H1 (cell line): ENCODE results near the gene TAF9B. TPM values are rescaled to one million over a fixed set of nuclear protein-coding genes. Genes with fewer than 3 reads are reported as not detected.

Source experiments
- CTCF ChIA-PET: fragments of 300-600 bp; sonication (Branson Sonifier 250); formaldehyde crosslinking; loops from one replicate; lab custom pipeline; 2021; ENCODE audit not compliant: partially characterized antibody; lab: Charles Lee
- POLR2A ChIA-PET: fragments of 300-600 bp; sonication (Branson Sonifier 250); formaldehyde crosslinking; loops from one replicate; lab custom pipeline; 2021; ENCODE audit warnings: inconsistent platforms; ENCODE audit not compliant: partially characterized antibody; lab: Charles Lee
- DNase-seq, 2 experiments: peaks; one replicate each; pipeline versions ENCODE4 v3.0.0 to v3.0.0-alpha.2; 2010 to 2022; ENCODE audit warnings: low spot score in 2 of 2, low read depth in 1 of 2, mixed read lengths in 1 of 2
- FAIRE-seq: peaks from 2 replicates; lab custom pipeline; 2011; peaks lifted over from hg19 to GRCh38; lab: Jason Lieb, UNC
- H2AFZ ChIP-seq: 2 replicates; pipeline ENCODE4 v1.8.1; 2012; ENCODE audit warnings: low read length, inconsistent platforms
- H2AK5ac ChIP-seq: 2 replicates; pipeline ENCODE4 v1.6.1; 2013; ENCODE audit warnings: low read depth, low read length
- H2BK120ac ChIP-seq: replicated peaks from 2 replicates; pipeline ENCODE3; 2013; ENCODE audit warnings: low read depth, low read length, inconsistent platforms
- H2BK12ac ChIP-seq: 2 replicates; pipeline ENCODE4 v1.6.1; 2013; ENCODE audit warnings: low read depth, low read length
- H2BK15ac ChIP-seq: 2 replicates; pipeline ENCODE4 v1.6.1; 2013; ENCODE audit warnings: low read length
- H2BK20ac ChIP-seq: 2 replicates; pipeline ENCODE4 v1.6.1; 2013; ENCODE audit warnings: low read length
- H2BK5ac ChIP-seq: 2 replicates; pipeline ENCODE4 v1.6.1; 2013; ENCODE audit warnings: low read depth, low read length
- H3K14ac ChIP-seq: 2 replicates; pipeline ENCODE4 v1.6.1; 2013; ENCODE audit warnings: inconsistent platforms; ENCODE audit not compliant: insufficient read length
- H3K18ac ChIP-seq: 2 replicates; pipeline ENCODE4 v1.6.1; 2013; ENCODE audit warnings: low read length; ENCODE audit errors: extremely low read depth
- H3K23ac ChIP-seq: 2 replicates; pipeline ENCODE4 v1.6.1; 2013; ENCODE audit warnings: inconsistent platforms; ENCODE audit not compliant: insufficient read length
- H3K23me2 ChIP-seq: 2 replicates; pipeline ENCODE4 v1.6.1; 2013; ENCODE audit warnings: low read depth, low read length
- H3K27ac ChIP-seq: 2 replicates; pipeline ENCODE4 v1.6.1; 2011; ENCODE audit warnings: low read depth, low read length, inconsistent platforms
- H3K27me3 ChIP-seq, 4 experiments: replicated peaks in 1 of 4; 1 replicate in 1 of 4; 2 replicates in 3 of 4; pipeline versions ENCODE4 v1.6.1 to v1.8.1; 2011 to 2013; ENCODE audit warnings: low read length in 3 of 4, mild to moderate bottlenecking in 3 of 4, inconsistent platforms in 2 of 4, mixed read lengths in 2 of 4, moderate library complexity in 1 of 4; ENCODE audit not compliant: control insufficient read depth in 3 of 4, insufficient read depth in 3 of 4; ENCODE audit errors: extremely low read depth in 1 of 4
- H3K36me3 ChIP-seq, 4 experiments: 2 replicates each; pipeline versions ENCODE4 v1.6.1 to v1.8.1; 2011 to 2013; ENCODE audit warnings: mild to moderate bottlenecking in 4 of 4, low read length in 3 of 4, moderate library complexity in 2 of 4, control low read depth in 1 of 4, inconsistent platforms in 1 of 4; ENCODE audit not compliant: insufficient read depth in 4 of 4, control insufficient read depth in 2 of 4
- H3K4ac ChIP-seq: replicated peaks from 2 replicates; pipeline ENCODE3; 2013; ENCODE audit warnings: low read length, low read depth, mixed read lengths, inconsistent platforms; ENCODE audit not compliant: insufficient read length
- H3K4me1 ChIP-seq, 4 experiments: replicated peaks in 1 of 4; 1 replicate in 1 of 4; 2 replicates in 3 of 4; pipeline versions ENCODE4 v1.6.1 to v1.8.1; 2011 to 2013; ENCODE audit warnings: low read length in 3 of 4, inconsistent platforms in 2 of 4, mixed read lengths in 1 of 4; ENCODE audit not compliant: insufficient read depth in 4 of 4, control insufficient read depth in 3 of 4
- H3K4me2 ChIP-seq, 2 experiments: 2 replicates each; pipeline versions ENCODE4 v1.6.1 to v1.8.1; 2011 to 2013; ENCODE audit warnings: low read depth in 2 of 2, low read length in 2 of 2, control low read depth in 1 of 2, inconsistent platforms in 1 of 2, mild to moderate bottlenecking in 1 of 2; ENCODE audit not compliant: insufficient read depth in 1 of 2
- H3K4me3 ChIP-seq, 4 experiments: fragments of 200-600, 300-600 bp in 1 of 4; sonication (generic), shearing (Covaris generic), sonication (Bioruptor Twin) in 1 of 4; 2 replicates each; pipeline versions ENCODE4 v1.5.1 to v1.8.1; 2011 to 2016; ENCODE audit warnings: low read length in 4 of 4, low read depth in 3 of 4, control low read depth in 2 of 4, inconsistent platforms in 2 of 4, mild to moderate bottlenecking in 2 of 4, mixed read lengths in 1 of 4, moderate library complexity in 1 of 4; ENCODE audit not compliant: insufficient read depth in 2 of 4; ENCODE audit errors: extremely low read depth in 1 of 4
- H3K56ac ChIP-seq: replicated peaks from 2 replicates; pipeline ENCODE3; 2013; ENCODE audit warnings: low read depth, mild to moderate bottlenecking, mixed read lengths, low read length, inconsistent platforms; ENCODE audit not compliant: insufficient read length
- H3K79me1 ChIP-seq: 2 replicates; pipeline ENCODE4 v1.6.1; 2013; ENCODE audit warnings: low read depth, low read length, control low read depth
- H3K79me2 ChIP-seq, 2 experiments: 2 replicates each; pipeline versions ENCODE4 v1.6.1 to v1.8.1; 2012 to 2013; ENCODE audit warnings: low read length in 2 of 2, mild to moderate bottlenecking in 2 of 2, inconsistent platforms in 1 of 2; ENCODE audit not compliant: insufficient read depth in 2 of 2, control insufficient read depth in 1 of 2
- H3K9ac ChIP-seq, 4 experiments: replicated peaks in 1 of 4; 1 replicate in 1 of 4; 2 replicates in 3 of 4; pipeline versions ENCODE4 v1.6.1 to v1.8.1; 2011 to 2013; ENCODE audit warnings: low read depth in 3 of 4, low read length in 3 of 4, control low read depth in 2 of 4, mild to moderate bottlenecking in 2 of 4, moderate library complexity in 2 of 4, inconsistent platforms in 1 of 4; ENCODE audit errors: extremely low read depth in 1 of 4
- H3K9me3 ChIP-seq, 2 experiments: 2 replicates each; pipeline versions ENCODE4 v1.6.1 to v1.8.1; 2012 to 2013; ENCODE audit warnings: mild to moderate bottlenecking in 2 of 2, moderate library complexity in 2 of 2, control low read depth in 1 of 2, inconsistent platforms in 1 of 2, low read depth in 1 of 2, low read length in 1 of 2, mixed read lengths in 1 of 2; ENCODE audit not compliant: insufficient read depth in 2 of 2
- H4K20me1 ChIP-seq, 2 experiments: replicated peaks in 1 of 2; 2 replicates each; pipeline versions ENCODE3 to v1.8.1; 2011 to 2013; ENCODE audit warnings: inconsistent platforms in 2 of 2, low read length in 2 of 2, mild to moderate bottlenecking in 1 of 2; ENCODE audit not compliant: insufficient read depth in 2 of 2, control insufficient read depth in 1 of 2
- H4K5ac ChIP-seq: 2 replicates; pipeline ENCODE4 v1.6.1; 2013; ENCODE audit warnings: low read length, low read depth, mixed read lengths, inconsistent platforms; ENCODE audit not compliant: insufficient read length
- H4K8ac ChIP-seq: 2 replicates; pipeline ENCODE4 v1.8.0; 2013; ENCODE audit warnings: mild to moderate bottlenecking, moderate library complexity, low read length, inconsistent platforms; ENCODE audit not compliant: insufficient read depth; ENCODE audit errors: extremely low read depth
- H4K91ac ChIP-seq: replicated peaks from 2 replicates; pipeline ENCODE3; 2013; ENCODE audit warnings: low read length, mixed read lengths, inconsistent platforms; ENCODE audit not compliant: insufficient read length
- EZH2 ChIP-seq: fragments of 200-600 bp; sonication (generic); IDR thresholded peaks from 2 replicates; pipeline ENCODE4 v1.7.1; 2012; ENCODE audit warnings: low read depth, mild to moderate bottlenecking, moderate library complexity, low read length, inconsistent platforms; ENCODE audit not compliant: severe bottlenecking
- FOSL1 ChIP-seq: IDR thresholded peaks from 2 replicates; pipeline ENCODE4 v1.6.1; 2011; ENCODE audit warnings: mild to moderate bottlenecking, low read depth, low read length, moderate library complexity; ENCODE audit not compliant: insufficient read depth
- KDM1A ChIP-seq: fragments of 200-600, 300-600 bp; sonication (generic); IDR thresholded peaks from 2 replicates; pipeline ENCODE4 v1.7.1; 2016; ENCODE audit warnings: mild to moderate bottlenecking, low read length, borderline replicate concordance
- KDM4A ChIP-seq: IDR thresholded peaks from one replicate; pipeline ENCODE4 v1.7.1; 2012; ENCODE audit warnings: low read depth, mild to moderate bottlenecking, moderate library complexity, low read length, inconsistent platforms; ENCODE audit not compliant: severe bottlenecking
- NRF1 ChIP-seq: IDR thresholded peaks from 2 replicates; pipeline ENCODE4 v1.6.1; 2011; ENCODE audit warnings: mild to moderate bottlenecking, low read depth, low read length, improper control_type of control experiment
- PHF8 ChIP-seq: fragments of 200-600 bp; sonication (generic); conservative IDR thresholded peaks from 2 replicates; pipeline ENCODE4 v1.7.1; 2012; ENCODE audit warnings: low read depth, mild to moderate bottlenecking, inconsistent platforms, low read length, moderate library complexity
- RFX5 ChIP-seq: IDR thresholded peaks from 2 replicates; pipeline ENCODE4 v1.6.1; 2011; ENCODE audit warnings: low read depth, low read length, improper control_type of control experiment, borderline replicate concordance
- RNF2 ChIP-seq: fragments of 200-900, 300-1000 bp; sonication (generic); IDR thresholded peaks from 2 replicates; pipeline ENCODE4 v1.7.1; 2016; ENCODE audit warnings: borderline replicate concordance, low read depth, mild to moderate bottlenecking, antibody characterized with exemption, low read length; ENCODE audit not compliant: poor library complexity, severe bottlenecking; ENCODE audit errors: missing control alignments
- SAP30 ChIP-seq: fragments of 300-600 bp; sonication (generic); IDR thresholded peaks from 2 replicates; pipeline ENCODE4 v1.7.1; 2012; ENCODE audit warnings: low read length, moderate library complexity, mild to moderate bottlenecking, inconsistent platforms; ENCODE audit not compliant: insufficient read depth, insufficient replicate concordance
- polyA plus RNA-seq, 7 experiments: library from polyadenylated mRNA; depleted of rRNA in 3 of 7; stranded (reverse) in 5 of 7; unstranded in 2 of 7; fragments of >200 nt in 5 of 7; fragments of 200-250 nt in 2 of 7; gene quantifications; 1 replicate in 5 of 7; 2 replicates in 1 of 7; 4 replicates in 1 of 7; pipeline versions ENCODE4 v1.2.1 to v1.2.3, GENCODE V29; 2011 to 2013; ENCODE audit warnings: missing spikeins in 2 of 7, mixed read lengths in 2 of 7
- total RNA-seq: library from RNA; stranded (reverse); fragmentation: NEBNext Ultra II Directional; extraction: Animal tissue kit (Norgen Biotek cat#: 25700); gene quantifications from 2 replicates; pipeline ENCODE4 v1.2.1, GENCODE V29; 2021

The TAF9B gene
- total and polyA plus RNA-seq, 2 of the 8 experiments (the other 6 are each of a cell fraction or from before 2014, with no cell fraction given): 23.8 to 42.8 TPM

GRCh38 chrX:78168065-78168464, 28.6 kb upstream of the TAF9B start:
- Histone ChIP-seq H3K23ac (no peak overlapping the region), H4K20me1 (no peaks in the 10 kb centered on the region), H2AK5ac (no peak overlapping the region), H3K9me3 (no peaks in the 10 kb centered on the region), H2BK12ac (no peak overlapping the region), H3K79me2 (no peaks in the 10 kb centered on the region), H2BK15ac (no peak overlapping the region), H3K27me3 (no peaks in the 10 kb centered on the region), H3K56ac (no peak overlapping the region), H4K91ac (no peak overlapping the region), H3K36me3 (no peaks in the 10 kb centered on the region), H2BK120ac (no peak overlapping the region), H3K14ac (no peak overlapping the region), H4K5ac (no peak overlapping the region), H3K27ac (no peak overlapping the region), H3K23me2 (no peaks in the 10 kb centered on the region), H3K9ac (no peak overlapping the region), H3K79me1 (no peaks in the 10 kb centered on the region), H4K8ac (no peak overlapping the region; the same call in 1 of the 2 replicates), H3K4me2 (no peak overlapping the region), H2BK20ac (no peak overlapping the region), H3K4me1 (no peaks in the 10 kb centered on the region), H2BK5ac (no peak overlapping the region), H3K18ac (no peak overlapping the region), H2AFZ (no peak overlapping the region), H3K4me3 (no peak overlapping the region), H3K4ac (no peak overlapping the region)
- ChIA-PET POLR2A (no interaction called here), CTCF (no interaction called here)
- FAIRE-seq (no peak), DNase-seq (no peak)
- TF ChIP-seq PHF8 (no peak), EZH2 (no peak), RNF2 (no peak), KDM4A (no peak), RFX5 (no peak), KDM1A (no peak), NRF1 (no peak), FOSL1 (no peak), SAP30 (no peak)
